GF-D8 (cell line): Measurements from ENCODE around the gene N4BP2.

Experiments
- DNase-seq: peaks from one replicate; lab custom pipeline; 2025; lab: John Stamatoyannopoulos, UW

The N4BP2 gene

DNA sequence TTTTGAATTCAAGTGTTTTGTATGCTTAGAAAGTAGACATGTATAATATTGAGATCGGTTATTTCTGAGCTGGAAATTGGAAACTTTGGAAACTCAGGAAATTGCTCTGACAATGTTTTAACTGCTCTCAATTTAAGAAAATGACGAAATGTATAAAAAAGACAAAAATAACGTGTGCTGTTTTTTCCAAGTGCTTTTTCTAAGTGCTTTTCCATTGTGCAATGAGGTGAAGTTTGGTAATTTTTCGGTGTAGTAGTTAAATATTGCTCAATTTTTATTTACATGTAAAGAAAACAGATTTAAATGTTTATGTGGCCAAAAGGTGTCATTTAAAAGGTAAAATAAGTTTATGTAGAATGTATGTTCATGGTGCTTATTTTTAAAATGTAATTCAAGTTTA, 100.8 kb downstream of the N4BP2 start:
- peak; percentile 69 for DNase-seq

DNA sequence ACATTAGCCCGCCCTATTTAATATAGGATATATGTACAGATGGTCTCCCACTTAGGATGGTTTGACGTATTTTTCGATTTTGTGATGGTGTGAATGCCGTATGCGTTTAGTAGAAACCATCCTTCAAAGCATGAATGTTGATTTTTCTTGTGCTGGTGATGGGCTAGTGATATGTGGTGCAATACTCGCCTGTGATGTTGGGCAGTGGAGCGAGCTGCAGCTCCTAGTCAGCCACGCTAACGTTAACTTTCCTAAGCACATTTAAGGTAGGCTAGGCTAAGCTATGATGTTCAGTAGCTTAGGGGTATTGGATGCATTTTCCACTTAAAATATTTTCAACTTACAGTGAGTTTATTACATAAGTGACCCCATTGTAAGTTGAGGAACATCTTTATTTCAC, 103.6 kb downstream of the N4BP2 start:
- no peak for DNase-seq

DNA sequence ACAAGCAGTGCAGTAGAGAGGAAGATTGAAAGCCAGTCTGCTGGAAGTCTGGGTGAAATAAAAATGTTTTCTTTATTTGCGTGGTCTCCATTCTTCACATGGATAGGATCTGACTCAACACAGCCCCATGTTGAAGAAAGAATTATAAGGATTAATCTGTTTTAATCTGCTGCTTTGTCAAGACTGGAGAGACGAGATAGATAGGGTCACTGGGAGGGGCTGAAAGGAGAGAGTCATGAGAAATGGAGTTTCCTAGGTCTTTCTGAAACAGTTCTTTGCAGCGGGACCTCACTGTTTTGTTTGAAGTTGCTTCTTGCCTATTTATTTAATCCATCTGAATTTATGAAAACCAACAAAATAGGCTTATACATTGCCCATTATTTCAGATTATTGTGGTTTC, 107.8 kb downstream of the N4BP2 start:
- DNase-seq, result no peak

DNA sequence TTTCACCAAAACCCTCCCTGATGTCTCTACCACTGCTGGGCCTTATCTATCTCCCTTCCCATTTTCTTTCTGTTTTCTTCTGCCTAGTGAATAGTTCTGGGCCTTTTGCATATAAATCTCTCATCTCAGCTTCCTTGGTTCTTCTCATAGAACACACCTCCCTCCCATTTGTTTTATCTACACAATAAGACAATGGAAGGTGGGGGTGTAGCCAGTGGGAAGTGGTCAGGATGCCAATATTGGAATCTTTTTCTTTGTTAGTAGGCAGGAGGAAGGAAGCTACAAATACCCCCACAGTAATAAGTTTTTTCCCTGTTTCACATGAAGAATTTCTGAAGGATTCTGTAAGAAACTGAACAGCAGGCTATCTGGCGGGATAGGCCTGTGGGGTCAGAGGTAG, 109.3 kb downstream of the N4BP2 start:
- no peak for DNase-seq

GRCh38 chr4:40168070-40168469, 111.4 kb downstream of the N4BP2 start:
- DNase-seq, result no peak

DNA sequence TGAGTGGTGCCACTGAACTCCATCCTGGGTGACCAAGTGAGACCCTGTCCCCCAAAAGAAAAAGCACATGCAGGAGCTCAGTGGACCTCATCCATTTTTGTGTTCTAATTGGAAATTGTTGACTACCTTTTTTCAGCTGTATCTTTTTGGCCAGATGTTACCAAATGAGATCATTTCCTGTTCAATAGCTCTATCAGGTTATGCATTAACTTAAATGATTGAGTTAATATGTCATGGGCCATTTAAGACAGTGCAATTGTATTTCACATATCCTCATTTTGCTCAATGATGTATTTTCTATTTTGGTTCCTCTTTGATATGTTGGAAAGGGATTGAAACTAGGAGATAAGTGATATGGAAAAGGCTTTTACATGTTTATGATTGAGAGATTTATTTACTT, 113.9 kb downstream of the N4BP2 start:
- no peak for DNase-seq

GRCh38 chr4:40173470-40173875, 116.8 kb downstream of the N4BP2 start:
- no peak for DNase-seq

DNA sequence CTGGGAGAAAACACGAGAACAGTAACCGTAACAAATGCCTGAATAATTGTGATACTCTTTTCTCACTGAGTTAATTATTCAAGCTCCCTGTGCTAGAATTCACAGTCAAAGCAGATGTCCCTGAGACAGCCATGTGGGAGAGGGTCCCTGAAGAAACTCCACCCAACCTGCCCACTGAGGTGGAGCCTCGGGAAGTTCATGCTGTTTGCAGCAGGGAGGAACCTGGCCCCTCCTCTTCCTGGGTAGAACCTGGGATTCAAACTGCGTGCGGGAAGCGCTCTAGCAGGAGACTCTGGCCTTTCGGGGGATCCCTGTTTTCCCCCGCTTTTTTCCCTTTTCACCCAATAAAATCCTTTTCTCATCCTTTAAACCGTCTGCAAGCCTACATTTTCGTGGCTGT, 120.0 kb downstream of the N4BP2 start:
- no peak for DNase-seq

DNA sequence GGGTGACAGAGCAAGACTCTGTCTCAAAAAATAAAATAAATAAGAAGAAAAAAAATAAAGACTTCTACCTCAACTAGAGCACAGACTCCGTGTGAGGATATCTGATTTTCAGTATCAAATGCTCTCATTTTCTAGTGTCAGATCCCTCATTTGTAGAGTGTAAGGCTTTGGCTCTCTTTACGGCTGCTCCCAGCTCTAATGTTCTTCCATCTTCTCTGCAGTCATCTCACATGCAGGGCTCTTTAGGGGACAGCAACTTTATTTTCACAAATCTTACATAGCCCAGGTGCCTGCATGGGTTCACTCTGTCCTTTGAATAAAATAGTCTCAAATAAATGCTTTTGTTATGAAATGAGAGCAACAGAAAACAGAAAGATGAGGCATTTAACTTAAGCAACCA, 120.9 kb downstream of the N4BP2 start:
- no peak for DNase-seq

DNA sequence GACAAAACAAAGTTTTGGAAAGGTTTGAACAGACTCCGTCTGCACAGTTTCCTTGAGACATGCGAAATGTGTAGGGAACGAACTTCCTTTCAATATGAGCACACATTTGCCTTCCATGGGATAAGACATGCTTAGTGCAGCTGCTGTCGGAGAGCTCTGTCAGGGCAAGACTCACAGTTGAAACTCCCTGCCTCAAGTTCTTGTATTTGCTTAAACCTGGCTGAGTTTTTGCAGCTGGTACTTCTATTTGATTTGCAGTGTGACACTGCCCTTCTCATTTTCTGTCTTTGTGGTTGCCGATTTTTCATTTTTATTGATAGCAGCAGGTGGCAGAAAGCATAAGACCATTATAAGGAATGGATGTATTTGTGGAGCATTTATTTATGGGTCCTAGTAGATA, 122.0 kb downstream of the N4BP2 start:
- DNase-seq, result no peak

DNA sequence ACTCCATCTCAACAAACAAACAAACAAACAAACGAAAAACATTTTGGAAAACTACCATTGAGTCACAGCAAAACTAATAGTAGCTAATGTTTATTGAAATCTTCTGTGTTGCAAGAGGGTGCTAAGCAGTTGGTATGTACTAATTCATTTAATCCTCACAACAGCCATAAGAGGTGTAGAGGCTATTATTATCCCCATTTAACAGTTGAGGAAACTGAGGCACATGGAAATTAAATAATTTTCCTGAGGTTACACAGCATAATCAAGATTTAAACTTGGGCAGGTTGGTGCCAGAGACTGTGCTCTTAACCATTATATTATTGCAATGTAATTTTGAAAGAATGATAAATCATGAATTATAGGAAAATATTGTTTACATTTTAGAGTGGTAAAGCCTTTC, 122.7 kb downstream of the N4BP2 start:
- no peak for DNase-seq

DNA sequence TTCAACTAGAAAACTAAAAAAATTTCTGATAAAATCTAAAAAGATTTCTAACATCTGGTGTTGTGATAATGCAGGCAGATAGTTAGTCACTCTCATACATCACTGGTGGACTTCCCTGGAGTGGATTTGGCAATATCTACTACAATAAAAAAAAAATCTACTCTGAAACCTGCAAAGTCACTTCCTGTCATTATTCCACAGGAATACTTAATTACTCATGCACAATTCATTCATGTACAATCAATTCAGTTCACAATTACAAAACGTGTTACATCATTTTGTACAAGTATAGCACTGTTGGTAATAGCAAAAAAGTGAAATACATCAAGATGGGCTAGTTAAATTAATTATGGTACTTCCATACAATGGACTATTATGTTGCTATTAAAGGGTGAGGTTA, 123.7 kb downstream of the N4BP2 start:
- DNase-seq, result peak; percentile 34

- no peak for DNase-seq
Observed at GRCh38 chr4:40182001-40182400, 125.4 kb downstream of the N4BP2 start.

DNA sequence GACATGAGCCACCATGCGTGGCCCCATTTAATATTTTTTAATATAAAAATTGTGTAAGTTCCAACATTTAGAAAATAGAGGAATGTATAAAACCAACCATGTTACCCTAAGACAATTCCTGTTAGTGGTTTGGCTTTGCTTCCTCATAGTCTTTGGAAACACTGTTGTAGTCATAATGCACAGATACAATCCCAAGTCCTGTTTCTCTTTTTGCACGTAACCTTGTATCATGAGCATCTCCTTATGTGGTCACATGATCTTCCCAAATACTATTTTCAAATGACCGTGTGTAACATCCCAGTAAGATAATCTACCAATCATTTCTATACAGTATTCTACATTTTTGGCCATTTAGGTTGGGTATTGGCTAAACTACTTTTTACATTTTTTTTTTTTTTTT, 126.3 kb downstream of the N4BP2 start:
- DNase-seq, result no peak

GRCh38 chr4:40183615-40184411, 127.2 kb downstream of the N4BP2 start:
- no peak for DNase-seq

- DNase-seq, result no peak
Observed at GRCh38 chr4:40185830-40186664, 129.4 kb downstream of the N4BP2 start.

DNA sequence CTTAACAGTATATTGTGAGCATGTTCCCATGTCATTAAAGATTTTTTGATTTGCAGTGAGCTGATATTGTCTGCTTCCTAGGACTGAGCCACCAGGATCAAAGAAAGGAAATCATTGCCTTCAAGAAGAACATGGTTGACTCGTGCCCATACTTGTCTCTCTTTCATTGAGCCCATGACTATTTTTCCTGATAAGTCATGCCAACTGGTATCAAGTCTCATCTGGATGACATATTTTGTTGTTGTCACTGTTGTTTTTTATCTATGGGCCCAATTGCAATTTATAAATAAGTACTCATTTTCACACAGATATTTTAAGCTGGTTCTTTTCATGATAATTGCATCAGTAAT, 130.0 kb downstream of the N4BP2 start:
- no peak for DNase-seq

GRCh38 chr4:40187386-40187906, 130.8 kb downstream of the N4BP2 start:
- DNase-seq, result no peak

DNA sequence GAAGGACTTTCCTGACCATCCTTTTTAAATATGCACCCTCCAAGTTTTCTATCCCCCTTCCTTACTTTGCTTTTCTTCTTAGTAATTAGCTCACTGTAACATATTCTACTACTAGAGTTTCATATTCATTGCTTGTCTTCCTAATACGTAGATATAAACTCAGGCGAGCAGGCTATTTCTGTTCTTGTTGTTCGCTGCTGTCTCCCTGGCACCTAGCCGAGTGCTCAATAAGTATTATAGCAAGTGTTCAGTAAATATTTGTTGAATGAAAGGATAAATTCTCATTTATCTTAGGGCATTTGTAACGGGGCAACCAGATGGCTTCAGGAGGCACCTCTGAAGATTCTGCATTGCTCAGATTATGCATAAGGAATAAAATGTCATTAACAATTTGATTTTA, 133.4 kb downstream of the N4BP2 start:
- no peak for DNase-seq

DNA sequence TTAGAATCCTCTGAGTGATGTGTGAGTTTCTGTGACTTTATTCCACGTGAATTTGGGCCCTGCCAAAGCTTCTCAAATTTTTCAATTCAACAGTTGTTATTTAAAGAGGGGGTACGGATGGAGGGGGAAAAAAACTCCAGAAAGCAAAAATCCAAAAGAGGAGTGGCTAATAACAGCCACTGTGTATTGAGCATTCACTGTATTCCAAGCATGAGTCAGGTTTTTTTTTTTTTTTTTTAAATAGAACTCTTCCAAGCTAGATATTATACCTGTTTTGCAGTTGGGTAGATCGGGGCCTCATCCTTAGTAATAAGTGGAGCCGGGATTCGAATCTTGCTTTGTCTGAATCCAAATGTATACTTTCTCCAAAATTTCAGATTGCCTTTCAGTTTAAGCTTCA, 133.8 kb downstream of the N4BP2 start:
- DNase-seq, result no peak

GRCh38 chr4:40190880-40191815, 134.5 kb downstream of the N4BP2 start:
- DNase-seq, result no peak
